HG03469 (cell line): ENCODE data around the gene JAG2.

ENCODE experiments used
- ATAC-seq: cut with Tn5 transposase; IDR thresholded peaks from one replicate; pipeline ENCODE4 v1.9.1; 2021; ENCODE audit warnings: mild to moderate bottlenecking, moderate library complexity, moderate number of reproducible peaks; ENCODE audit not compliant: unreplicated experiment

Gene JAG2

DNA sequence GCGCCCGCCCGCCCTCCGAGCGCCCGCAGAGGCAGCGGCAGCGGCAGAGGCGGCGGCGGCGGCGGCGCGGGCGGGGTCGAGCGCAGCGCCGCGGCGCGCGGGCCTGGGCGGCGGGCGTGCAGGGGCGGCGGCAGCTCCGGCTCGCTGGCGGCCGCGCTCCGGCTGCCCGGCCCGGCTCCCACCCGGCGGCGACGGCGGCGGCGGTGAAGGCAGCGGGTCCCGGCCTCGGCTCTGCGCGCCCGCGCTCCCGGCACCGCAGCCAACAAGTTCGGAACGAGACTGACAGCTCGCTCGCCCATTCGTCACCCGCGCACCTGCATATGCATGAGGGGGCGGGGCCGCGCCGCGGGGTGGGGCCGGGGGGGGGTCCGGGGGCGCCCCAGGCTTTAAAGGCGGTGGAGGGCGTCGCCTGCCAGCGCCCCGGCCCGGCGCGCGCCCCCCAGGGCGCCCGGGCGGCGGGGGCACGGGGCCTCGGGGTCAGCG, at the start of gene JAG2:
JAG2 (minus strand) TSS at position 281 of the 483 bp plus-strand sequence. CDS start 356 bp downstream, outside the sequence.
- ATAC-seq: no peak

DNA sequence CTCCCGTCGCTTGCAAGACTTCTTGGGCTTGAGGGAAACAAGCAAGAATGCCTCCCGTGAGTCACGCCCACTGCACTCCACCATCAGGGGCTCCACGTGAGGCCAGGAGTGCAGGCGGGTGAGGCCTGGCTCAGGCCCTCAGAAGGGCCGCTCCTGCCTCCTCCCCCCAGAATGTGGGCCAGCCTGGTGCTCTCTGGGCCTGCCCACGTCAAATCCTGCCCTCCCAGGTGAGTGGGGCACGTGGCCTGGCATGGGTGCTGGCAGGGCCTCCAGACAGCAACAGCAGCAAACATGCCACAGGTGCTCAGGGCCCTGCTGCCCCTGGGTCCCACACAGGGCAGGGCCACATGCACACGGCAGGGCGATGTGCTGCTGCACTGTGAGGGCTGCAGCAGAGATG, 49.2 kb upstream of the JAG2 start:
- ATAC-seq: no peak

DNA sequence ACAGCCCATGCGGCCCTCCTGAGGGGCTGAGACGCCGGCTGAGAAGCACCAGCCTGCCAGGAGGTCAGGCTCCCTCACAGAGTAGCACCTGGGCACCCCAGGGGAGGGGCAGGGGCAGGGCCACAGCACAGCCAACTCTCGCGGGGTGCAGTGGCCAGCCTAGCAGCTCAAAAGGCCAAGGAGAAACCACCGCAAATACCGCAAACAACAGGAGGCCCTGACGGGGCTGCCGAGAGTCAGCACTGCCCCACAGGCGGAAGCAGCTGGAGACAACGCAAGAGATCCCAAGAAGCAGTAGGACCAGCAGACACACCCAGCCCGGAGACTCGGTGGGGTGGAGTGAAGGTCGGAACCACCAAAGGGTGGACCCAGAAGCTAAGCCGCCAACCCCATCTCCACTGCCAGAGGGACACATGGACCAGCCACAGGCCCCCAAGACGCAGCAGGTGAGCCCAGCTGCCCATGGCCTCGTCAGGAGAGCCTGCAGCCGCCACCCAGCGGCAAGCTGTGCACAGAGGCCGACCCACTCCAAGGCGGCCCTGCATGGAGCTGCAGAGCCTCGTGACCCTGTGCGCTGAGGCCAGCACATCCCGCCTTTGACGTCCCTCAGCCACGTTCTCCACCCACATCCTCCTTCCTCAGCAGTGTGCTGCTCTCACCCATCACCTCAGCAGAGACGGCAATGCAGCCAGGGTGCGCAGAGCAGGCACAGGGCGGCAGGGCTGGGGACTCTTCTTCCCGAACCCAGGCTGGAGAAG, 48.1 kb upstream of the JAG2 start:
- ATAC-seq: no peak

DNA sequence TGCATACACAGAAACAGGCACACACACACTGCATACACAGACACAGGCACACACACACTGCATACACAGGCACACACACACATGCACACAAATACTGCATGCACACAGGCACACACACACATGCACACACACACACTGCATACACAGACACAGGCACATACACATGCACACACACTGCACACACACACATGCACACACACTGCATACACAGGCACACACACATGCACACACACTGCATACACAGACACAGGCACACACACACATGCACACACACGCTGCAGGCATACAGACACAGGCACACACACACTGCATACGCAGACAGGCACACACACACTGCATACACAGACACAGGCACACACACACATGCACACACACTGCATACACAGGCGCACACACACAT, 47.0 kb upstream of the JAG2 start:
- ATAC-seq: no peak

DNA sequence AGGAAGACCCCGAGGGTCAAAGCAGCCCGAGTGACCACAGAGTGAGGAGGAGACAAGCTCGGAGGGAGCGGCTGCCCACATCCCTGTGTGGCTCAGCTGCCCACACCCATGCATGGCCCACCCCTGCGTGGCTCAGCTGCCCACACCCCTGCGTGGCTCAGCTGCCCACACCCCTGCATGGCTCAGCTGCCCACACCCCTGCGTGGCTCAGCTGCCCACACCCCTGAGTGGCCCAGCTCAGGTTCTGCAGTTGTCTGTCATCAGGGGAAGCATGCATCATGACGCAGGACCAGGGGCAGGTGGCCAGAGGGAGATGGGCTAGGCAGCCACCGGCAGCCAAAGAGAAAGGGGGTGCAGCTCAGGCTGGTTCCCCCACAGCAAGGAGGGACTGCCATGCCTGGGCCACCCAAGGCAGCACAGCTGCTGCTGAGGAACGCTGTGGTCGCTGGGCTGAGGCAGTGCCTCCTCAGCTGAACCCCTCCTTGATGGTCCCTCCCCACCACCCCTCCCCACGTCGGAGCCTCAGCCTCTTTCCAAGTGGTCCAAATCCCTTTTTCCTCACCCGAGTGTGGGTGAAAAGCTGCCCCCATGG, 45.8 kb upstream of the JAG2 start:
- no peak for ATAC-seq

DNA sequence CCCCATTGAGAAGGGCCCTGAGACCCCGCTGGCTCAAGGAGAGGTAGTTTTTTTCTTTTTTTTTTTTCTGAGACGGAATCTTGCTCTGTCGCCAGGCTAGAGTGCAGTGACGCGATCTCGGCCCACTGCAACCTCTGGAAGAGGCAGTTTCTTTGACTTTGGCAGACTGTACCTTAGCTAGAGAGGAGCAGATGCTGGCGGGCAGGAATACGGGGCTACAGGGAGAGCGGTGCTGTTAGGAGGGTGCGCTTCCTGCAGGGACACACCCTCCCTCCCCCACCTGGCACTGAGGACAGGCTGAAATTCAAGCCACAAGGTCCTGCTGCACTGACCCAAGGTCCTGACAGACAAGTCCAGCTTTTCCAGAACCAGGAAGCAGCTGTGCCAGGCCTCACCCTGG, 44.8 kb upstream of the JAG2 start:
- no peak for ATAC-seq

DNA sequence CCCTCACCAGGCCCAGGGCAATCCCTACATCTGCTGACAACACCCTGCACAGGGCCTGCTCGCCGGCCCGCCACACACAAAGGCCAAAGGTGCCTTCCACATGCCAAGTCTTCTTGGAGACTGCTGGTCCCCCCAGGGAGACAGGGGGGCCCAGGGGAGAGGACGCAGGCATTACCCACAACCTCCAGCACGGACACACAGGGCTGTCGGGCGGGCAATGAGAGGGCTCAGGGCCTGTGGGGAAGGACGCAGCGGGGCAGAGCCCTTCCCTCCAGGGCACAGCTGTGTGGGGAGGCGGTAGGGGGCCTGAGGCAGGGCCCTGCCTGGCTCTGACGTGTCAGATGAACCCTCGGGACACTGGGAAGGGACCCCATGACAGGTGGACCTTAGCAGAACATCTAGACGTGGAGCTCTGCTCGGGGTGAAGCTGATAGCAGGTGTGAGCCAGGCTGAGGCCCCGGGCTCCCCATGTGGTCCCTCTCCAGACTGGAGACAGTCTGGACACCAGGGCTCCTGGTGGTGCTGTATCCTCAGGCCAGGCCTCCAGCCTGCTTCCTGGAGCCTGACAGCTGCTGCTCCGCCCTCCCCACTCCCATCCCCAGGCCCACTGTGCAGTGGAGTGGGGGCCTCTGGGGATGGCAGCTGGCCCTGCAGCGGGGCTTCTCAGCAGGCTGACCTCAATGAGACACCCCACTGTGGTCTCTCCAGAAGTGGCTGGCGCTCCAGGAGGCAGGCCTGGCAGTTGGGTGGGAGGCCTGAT, 44.1 kb upstream of the JAG2 start:
- no peak for ATAC-seq

DNA sequence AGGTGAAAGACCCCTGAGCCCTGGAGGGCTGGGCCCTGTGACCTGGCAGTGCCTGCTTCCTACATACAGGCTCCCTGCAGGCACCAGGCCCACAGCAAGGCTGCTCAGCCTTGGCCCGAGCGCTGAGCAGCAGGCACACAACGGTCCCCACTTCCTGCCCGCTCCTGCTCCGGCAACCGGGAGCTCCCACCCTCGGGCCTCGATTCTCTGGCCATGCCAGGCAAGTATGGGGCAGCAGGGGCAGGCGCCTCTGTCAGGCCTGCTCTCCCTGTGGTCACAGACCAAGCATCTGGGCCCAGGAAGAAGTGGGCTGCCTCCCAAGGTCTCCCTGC, 43.1 kb upstream of the JAG2 start:
- no peak for ATAC-seq

DNA sequence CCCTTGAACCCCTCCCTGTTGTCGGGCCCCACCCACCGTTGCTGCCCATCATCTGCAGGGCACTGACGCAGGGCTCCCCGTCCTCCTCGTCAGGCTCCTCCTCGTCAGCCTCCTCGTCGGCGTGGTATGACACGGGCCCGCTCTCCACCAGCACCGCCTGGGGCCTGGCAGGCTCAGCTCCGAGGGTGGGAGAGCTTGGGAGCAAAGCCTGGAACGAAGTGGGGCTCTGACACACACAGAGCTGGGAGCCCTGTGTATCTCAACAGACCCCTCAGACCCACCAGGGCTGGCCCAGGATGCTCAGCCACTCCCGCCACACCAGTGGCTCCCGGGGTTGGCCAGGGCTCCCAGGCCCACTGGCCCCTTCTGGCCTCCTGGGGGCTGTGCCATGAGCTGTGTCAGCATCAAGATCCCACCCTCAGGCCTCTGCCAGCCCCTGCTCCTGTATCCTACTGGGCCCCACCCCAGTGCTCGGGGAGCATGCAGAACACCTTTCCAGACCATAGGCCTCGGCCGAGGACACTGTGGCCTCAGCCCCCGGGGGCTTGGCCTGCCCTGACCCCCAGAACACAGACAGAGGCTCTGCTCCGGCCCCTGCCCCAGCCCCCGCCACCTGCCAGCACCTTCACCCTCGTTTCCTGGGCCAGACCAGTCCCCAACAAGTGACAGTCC, 42.6 kb upstream of the JAG2 start:
- no peak for ATAC-seq

DNA sequence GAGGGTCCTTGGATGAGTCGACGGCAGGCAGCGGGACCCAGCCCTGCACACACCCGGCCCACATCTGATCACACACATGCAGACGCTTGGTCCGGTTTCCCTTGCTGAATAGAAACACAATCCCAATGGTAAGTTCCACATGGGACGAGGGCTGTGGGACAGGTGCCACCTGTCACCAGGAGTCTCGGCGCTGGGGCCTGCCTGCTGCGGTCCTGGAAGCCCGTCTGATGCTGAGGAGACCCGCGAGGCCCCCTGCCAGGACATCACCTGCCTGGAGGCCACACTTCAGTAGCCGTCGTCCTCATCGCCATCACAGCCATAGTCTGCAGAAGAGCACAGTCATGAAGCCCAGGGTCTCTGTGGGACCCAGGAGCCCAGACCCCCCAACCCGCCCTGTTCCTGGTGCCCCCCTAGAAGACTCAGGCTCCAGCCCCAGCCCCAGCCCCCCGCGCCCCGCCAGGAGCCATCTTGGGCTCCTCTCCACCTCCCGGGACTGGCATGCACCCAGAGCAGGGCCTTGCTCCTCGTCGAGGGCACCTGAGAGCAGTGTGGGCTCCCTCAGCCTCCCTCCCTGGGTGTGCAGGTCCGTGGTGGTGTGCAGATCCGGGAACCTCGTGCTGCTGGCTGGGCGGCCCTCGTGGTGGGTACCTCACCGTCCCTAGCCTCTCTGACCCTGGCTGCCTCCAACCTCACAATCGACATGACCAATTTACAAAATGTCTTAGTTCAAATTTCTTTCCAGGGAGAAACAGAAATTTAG, 41.9 kb upstream of the JAG2 start:
- ATAC-seq: no peak

DNA sequence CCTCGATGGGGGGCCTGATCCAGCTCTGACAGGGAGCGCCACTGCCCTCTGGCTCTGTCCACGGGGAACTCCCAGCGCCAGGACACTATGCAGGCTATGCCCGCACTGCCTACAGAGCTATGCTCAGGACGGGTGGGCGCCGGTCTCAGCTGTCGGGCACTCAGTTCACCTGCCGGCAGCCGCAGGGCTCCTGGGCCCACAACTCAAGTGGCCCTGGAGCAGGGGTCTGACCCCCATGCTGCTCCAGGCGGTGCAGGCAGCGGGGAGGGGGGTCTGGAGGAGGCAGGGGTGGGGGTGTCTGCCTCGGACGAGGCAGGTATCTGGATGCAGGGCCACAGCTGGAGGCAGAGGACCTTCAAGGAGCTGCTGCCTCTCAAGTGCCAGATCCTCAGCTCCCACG, 41.1 kb upstream of the JAG2 start:
- ATAC-seq: no peak

DNA sequence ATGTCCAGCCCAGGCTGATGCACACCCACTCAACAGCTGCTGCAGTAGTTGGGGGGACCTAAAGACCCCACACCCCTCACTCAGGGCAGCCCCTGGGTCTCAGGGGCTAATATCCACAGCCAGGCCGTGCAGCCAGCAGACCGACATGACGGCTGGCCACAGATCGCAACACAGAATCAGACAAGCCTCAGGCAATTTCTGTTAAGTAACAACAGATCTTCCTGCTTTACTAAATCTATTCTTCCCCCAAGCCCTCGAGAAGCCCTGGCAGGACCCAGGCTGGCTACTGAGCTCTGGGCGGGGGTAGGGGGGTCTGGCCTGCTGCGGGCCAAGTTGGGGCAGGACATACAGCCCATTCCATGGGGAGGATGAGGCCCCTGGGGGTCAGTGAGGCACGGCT, 40.5 kb upstream of the JAG2 start:
- ATAC-seq: no peak

DNA sequence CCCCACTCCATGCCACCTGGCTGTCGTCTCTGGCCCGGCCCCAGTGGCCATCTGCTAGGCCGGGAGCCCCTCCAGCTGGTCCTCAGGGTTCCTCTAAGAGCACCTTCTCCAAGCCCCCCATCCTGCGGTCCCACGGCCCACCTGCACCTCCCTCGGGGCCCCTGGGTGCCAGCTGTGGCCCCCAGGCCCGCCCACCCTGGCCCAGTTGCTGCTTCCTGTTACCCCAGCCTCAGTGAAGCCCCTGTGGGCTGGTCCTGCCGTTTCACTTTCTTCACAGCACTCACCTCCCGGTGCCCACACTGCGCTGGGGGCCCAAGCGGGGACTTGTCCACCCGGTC, 40.1 kb upstream of the JAG2 start:
- no peak for ATAC-seq

DNA sequence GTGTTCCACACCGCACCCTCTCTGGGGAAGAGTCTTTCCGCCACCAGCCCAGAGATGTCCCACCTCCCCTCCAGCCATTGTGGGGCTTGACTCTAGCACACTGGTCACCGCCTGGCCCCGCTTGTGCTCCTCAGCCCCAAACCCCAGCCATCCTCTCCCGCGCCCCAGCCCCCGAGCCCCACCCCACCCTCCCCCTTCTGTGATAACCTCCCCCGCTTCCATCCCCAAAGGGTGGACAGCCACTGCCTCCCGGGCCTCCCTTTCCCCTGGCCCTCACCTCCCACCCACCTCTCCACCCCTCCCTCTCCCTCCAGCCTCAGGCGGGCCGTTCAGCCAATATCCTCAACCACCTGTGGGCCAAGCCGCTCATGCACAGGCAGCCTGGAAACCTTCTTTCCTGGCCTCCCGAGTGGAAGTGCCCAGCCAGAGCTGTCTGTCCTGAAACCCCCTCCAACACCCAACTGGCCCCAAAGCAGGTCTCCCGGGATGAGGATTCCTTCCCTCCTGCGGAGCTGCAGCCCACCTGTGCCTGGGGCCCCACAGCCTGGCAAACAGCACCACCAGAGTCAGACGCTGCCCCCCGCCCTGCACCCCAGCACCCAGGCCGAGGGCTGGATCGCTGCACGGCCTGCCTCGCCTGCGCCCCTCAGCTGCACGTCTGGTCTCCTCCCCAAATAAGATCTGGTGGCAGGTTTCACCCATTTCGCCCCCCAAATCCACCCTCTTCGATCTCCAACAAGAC, 39.6 kb upstream of the JAG2 start:
- ATAC-seq: no peak

DNA sequence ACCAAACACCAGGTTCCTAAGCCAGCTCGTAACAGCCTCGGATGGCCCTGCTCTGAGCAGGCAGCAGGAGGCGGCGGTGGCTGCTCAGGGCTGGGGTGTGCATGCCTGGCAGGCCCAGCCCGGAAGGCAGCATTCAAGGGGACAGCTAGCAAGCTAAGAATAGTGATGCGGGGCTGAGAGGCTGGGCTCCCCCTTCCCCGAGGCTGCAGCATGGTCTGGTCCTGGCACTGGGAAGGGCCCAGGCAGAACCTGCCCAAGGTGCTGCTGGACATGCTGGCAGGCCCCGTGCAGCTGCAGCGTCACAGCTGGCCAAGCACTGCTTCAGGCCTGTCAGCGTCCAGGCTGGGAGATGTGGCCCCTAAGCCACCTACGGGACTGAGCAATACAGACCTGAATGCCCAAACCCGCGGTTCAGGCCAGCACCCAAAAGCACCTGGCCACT, 38.9 kb upstream of the JAG2 start:
- no peak for ATAC-seq

DNA sequence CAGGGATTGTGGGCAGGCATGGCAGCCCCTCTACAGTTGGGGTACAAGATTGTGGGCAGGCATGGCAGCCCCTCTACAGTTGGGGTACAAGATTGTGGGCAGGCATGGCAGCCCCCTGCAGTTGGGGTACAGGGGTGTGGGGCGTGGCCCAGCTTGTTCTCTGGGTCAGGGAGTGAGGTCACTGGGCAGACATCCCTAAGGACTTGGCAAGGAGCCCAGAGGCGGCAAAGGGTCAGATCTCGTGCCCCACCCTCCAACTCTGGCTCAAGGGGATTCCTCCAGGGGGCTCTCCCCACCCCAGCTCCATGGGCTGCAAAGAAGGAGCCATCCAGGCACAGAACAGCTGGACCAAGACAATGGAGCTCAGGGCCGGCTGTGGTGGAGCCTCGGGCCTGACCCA, 38.3 kb upstream of the JAG2 start:
- no peak for ATAC-seq

DNA sequence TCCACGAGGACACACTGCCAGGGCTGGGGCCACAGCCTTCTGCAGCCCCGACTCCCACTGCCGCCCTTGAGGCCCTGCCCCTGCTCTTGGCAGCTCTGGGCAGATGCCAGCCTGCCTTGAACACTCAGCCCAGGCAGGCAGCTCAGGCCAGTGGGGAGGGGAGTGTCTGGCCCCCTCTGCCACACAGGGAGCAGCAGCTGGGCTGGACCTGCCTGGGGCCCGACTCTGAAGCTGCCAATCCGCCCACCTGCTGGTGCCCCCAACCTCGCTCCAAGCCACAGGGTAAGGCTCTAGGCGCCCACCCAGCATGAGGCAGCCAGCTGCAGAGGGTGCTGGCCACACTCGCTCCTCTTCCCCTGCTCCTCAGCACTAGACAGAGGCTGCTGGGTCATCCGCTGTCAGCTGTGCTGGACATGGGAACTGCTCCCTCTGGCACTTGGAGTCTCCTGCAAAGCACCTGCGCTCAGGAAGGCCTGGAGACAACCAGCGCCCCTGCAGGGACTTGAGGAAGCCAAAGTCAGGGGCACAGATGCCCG, 37.2 kb upstream of the JAG2 start:
- ATAC-seq: no peak

DNA sequence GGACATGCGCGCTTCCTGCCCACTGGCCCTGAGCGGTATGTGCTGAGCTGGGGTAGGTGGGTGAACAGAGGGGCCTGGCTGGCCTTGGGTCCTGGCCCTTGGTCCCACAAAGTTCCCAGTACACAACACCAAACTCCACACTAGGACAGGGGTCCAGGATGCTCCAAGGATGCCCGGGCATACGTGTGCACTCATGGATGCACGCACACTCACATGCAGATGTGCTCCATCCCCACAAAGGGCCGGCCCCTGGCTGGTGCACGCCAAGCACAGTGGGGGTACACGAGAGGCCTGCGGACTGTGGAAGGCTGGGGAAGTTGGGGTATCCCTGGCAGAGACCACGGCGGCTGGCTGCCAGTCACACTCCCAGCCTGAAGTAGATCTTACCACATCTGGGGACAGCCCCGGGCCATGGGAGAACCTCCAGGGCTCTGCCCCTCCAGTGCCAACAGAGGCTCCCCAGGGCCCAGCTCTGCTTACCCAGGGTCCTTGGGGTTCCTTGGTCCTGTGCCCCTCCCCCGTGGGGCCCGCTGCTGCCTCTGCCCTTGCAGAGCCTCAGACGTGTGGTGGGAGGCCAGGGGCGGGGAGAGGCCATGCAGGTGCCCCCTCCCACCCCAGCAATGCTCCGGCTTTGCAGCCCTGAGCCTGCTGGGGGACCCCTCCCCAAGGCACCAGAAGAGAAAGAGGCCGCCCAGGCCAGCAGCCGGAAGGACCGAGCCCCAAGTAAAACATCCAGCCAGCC, 36.5 kb upstream of the JAG2 start:
- ATAC-seq: no peak
